OCI-LY3 (cell line): ENCODE measurements around the gene GFRA1.

Source experiments
- H2AFZ ChIP-seq: fragments of 200-600, 300-600 bp; shearing (Covaris generic); 2 replicates; pipeline ENCODE4 v1.6.0; 2014; ENCODE audit warnings: antibody characterized with exemption, low read depth, low read length
- H3K27ac ChIP-seq: fragments of 200-600, 300-600 bp; sonication (generic); 2 replicates; pipeline ENCODE4 v1.5.1; 2014; ENCODE audit warnings: mild to moderate bottlenecking, low read length, moderate library complexity, mixed read lengths
- H3K27me3 ChIP-seq: fragments of 200-600, 300-600 bp; sonication (generic); 2 replicates; pipeline ENCODE4 v1.6.1; 2014; ENCODE audit warnings: low read depth, low read length, mixed read lengths
- H3K36me3 ChIP-seq: fragments of 200-600, 300-600 bp; sonication (generic); replicated peaks from 2 replicates; pipeline ENCODE3; 2014; ENCODE audit warnings: low read depth, low read length, mixed read lengths
- H3K4me1 ChIP-seq: fragments of 300-600, 200-600 bp; sonication (generic); 2 replicates; pipeline ENCODE4 v1.6.1; 2014; ENCODE audit warnings: low read length, mixed read lengths
- H3K4me2 ChIP-seq: fragments of 200-600, 300-600 bp; sonication (generic); 2 replicates; pipeline ENCODE4 v1.6.1; 2014; ENCODE audit warnings: low read length, mixed read lengths
- H3K4me3 ChIP-seq: fragments of 300-600, 200-600 bp; sonication (generic); 2 replicates; pipeline ENCODE4 v1.5.1; 2014; ENCODE audit warnings: antibody characterized with exemption, mild to moderate bottlenecking, low read length, moderate library complexity
- H3K79me2 ChIP-seq: fragments of 300-600, 200-600 bp; shearing (Covaris generic); 2 replicates; pipeline ENCODE4 v1.6.1; 2014; ENCODE audit warnings: mild to moderate bottlenecking, low read length, mixed read lengths
- H3K9ac ChIP-seq: fragments of 300-600, 200-600 bp; shearing (Covaris generic); 2 replicates; pipeline ENCODE4 v1.6.0; 2014; ENCODE audit warnings: mild to moderate bottlenecking, low read length, moderate library complexity
- H3K9me3 ChIP-seq: fragments of 200-600, 300-600 bp; shearing (Covaris generic); 2 replicates; pipeline ENCODE4 v1.6.1; 2014; ENCODE audit warnings: low read length, mixed read lengths; ENCODE audit not compliant: insufficient read depth
- H4K20me1 ChIP-seq: fragments of 200-600, 300-600 bp; sonication (generic); 2 replicates; pipeline ENCODE4 v1.6.1; 2016; ENCODE audit warnings: low read length, mixed read lengths; ENCODE audit not compliant: insufficient read depth
- EZH2phosphoT487 ChIP-seq: fragments of 200-600 bp; shearing (Covaris generic); IDR thresholded peaks from 2 replicates; pipeline ENCODE4 v1.6.1; 2018; ENCODE audit warnings: antibody characterized with exemption, mixed run types, low read depth
- TF ChIP-seq, protein P1 (sequence below): fragments of 200-600, 300-600 bp; sonication (generic); IDR thresholded peaks from 2 replicates; pipeline ENCODE4 v1.5.1; 2014; ENCODE audit warnings: antibody characterized with exemption, low read length, low read depth

Gene GFRA1

GRCh38 chr10:116049974-116050304 lies 223.1 kb downstream of the GFRA1 start:
- no peaks in the 10 kb centered on the region for H3K4me1 ChIP-seq
- H3K27me3 ChIP-seq, result no peaks in the 10 kb centered on the region
- H2AFZ ChIP-seq, result no peak overlapping the region
- H3K4me2 ChIP-seq, result no peak overlapping the region
- no peaks in the 10 kb centered on the region for H3K9me3 ChIP-seq
- no peak overlapping the region for H3K9ac ChIP-seq
- no peak overlapping the region for H3K27ac ChIP-seq
- no peaks in the 10 kb centered on the region for H3K79me2 ChIP-seq
- H3K36me3 ChIP-seq, result no peaks in the 10 kb centered on the region
- no peaks in the 10 kb centered on the region for H4K20me1 ChIP-seq
- no peak overlapping the region for H3K4me3 ChIP-seq
- TF ChIP-seq EZH2phosphoT487, result no peak
- TF ChIP-seq, protein P1, sequence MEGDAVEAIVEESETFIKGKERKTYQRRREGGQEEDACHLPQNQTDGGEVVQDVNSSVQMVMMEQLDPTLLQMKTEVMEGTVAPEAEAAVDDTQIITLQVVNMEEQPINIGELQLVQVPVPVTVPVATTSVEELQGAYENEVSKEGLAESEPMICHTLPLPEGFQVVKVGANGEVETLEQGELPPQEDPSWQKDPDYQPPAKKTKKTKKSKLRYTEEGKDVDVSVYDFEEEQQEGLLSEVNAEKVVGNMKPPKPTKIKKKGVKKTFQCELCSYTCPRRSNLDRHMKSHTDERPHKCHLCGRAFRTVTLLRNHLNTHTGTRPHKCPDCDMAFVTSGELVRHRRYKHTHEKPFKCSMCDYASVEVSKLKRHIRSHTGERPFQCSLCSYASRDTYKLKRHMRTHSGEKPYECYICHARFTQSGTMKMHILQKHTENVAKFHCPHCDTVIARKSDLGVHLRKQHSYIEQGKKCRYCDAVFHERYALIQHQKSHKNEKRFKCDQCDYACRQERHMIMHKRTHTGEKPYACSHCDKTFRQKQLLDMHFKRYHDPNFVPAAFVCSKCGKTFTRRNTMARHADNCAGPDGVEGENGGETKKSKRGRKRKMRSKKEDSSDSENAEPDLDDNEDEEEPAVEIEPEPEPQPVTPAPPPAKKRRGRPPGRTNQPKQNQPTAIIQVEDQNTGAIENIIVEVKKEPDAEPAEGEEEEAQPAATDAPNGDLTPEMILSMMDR, result no peak

DNA sequence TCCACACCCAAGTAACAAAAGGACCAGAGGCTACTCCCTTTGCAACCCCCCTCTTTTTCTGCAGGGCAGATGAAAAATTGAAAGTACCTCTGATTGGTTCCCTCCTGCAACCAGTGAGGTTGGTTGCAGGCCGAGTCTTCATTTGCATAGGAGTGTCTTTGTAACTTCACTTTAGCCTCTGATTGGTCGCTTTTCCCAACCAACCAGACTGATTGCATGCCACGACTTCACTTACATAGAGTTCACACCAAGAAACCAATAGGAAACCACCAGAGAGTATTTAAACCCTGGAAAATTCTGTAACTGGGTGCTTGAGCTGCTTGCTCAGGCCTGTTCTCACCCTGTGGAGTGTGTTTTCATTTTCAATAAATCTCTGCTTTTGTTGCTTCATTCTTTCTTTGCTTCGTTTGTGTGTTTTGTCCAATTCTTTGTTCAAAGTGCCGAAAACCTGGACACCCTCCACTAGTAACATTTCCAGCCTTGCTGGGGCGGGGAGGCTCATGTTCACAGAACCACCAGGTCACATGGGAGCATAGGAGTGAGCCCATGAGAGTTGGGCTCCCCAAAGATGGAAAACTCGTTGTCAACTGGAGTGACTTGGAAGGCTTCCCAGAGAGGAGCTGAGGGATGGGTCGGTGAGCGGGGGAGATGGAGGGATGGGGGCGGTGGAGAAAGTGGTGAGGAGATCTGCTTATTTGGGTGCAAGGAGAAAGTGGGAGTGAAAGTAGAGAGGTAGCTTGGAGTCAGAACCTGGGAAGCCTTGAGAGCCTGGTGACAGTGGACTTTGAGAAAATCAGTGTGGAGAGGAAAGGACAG lies 223.6 kb downstream of the GFRA1 start:
- H3K27ac ChIP-seq, result no peak overlapping the region
- no peaks in the 10 kb centered on the region for H3K9me3 ChIP-seq
- H3K27me3 ChIP-seq, result no peaks in the 10 kb centered on the region
- H3K4me3 ChIP-seq, result no peak overlapping the region
- H3K4me2 ChIP-seq, result no peak overlapping the region
- no peak overlapping the region for H2AFZ ChIP-seq
- H3K9ac ChIP-seq, result no peak overlapping the region
- TF ChIP-seq, protein P1, result no peak
- TF ChIP-seq EZH2phosphoT487, result no peak
- no peaks in the 10 kb centered on the region for H3K4me1 ChIP-seq
- no peaks in the 10 kb centered on the region for H3K36me3 ChIP-seq
- H3K79me2 ChIP-seq, result no peaks in the 10 kb centered on the region
- no peaks in the 10 kb centered on the region for H4K20me1 ChIP-seq

- Histone ChIP-seq H3K27me3 (no peaks in the 10 kb centered on the region), H3K4me1 (no peaks in the 10 kb centered on the region), H3K9me3 (no peaks in the 10 kb centered on the region), H3K36me3 (no peaks in the 10 kb centered on the region), H3K27ac (no peak overlapping the region), H3K79me2 (no peaks in the 10 kb centered on the region), H3K9ac (no peak overlapping the region), H3K4me3 (no peak overlapping the region), H4K20me1 (no peaks in the 10 kb centered on the region), H2AFZ (no peak overlapping the region), H3K4me2 (no peak overlapping the region)
- TF ChIP-seq, protein P1, result no peak
- no peak for TF ChIP-seq EZH2phosphoT487
These were observed 227.3 kb downstream of the GFRA1 start for GRCh38 chr10:116045366-116046356.

DNA sequence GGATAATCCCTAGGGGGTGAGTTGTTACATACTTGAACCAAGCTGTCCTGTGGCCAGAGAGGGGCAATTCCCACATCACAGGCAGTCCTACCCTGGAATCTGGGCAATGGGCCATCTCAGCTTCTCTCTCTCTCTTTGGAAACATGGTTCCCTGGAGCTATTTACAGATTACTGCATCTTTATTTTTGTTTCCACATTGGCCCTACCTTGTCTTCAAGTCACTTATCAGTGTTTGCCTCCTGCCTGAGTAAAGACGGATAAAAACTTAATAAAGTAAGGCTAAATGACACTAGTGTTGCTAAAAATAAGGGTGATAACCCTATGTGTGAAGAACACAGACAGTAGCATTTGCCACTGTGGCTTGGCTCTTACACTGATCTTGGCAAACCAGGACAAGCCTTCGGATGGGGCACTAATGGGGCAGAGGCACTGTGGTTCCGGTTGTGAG lies 228.2 kb downstream of the GFRA1 start:
- Histone ChIP-seq H3K4me1 (no peaks in the 10 kb centered on the region), H3K27me3 (no peaks in the 10 kb centered on the region), H3K9ac (no peak overlapping the region), H3K79me2 (no peaks in the 10 kb centered on the region), H3K4me2 (no peak overlapping the region), H3K4me3 (no peak overlapping the region), H3K36me3 (no peaks in the 10 kb centered on the region), H4K20me1 (no peaks in the 10 kb centered on the region), H3K27ac (no peak overlapping the region), H2AFZ (no peak overlapping the region), H3K9me3 (no peaks in the 10 kb centered on the region)
- TF ChIP-seq EZH2phosphoT487, result no peak
- TF ChIP-seq, protein P1, result no peak
